M059J (cell line): ENCODE data around the gene PPP1R7. TPM values are rescaled to one million over a fixed set of nuclear protein-coding genes. Genes with fewer than 3 reads are reported as not detected.

Experiments used
- DNase-seq: peaks from one replicate; pipeline ENCODE4 v3.0.0-alpha.2; 2012; ENCODE audit warnings: low read depth
- total RNA-seq: library from RNA; depleted of rRNA; stranded (reverse); fragments of >200 nt; shearing (Covaris generic); gene quantifications from 2 replicates; pipeline ENCODE4 v1.2.3, GENCODE V29; 2014; rRNA removed

PPP1R7 gene
- total RNA-seq, 1 experiment from 2014 or later, result 60.7 TPM

GRCh38 chr2:241228860-241229516 is 78.7 kb downstream of the PPP1R7 start:
- DNase-seq, result no peak

- no peak for DNase-seq
These were observed 79.5 kb downstream of the PPP1R7 start for GRCh38 chr2:241229563-241230401.

GRCh38 chr2:241230435-241230834 is 80.2 kb downstream of the PPP1R7 start:
- no peak for DNase-seq

GRCh38 chr2:241232736-241233575 is 82.7 kb downstream of the PPP1R7 start:
- no peak for DNase-seq

Other genes with a start within 250 kb of the PPP1R7 start
- not detected in 2 replicates for gene CROCC2, start 244.1 kb upstream of the PPP1R7 start, total RNA-seq
- 1.3 and 2.2 TPM in 2 replicates for gene SNED1, start 151.8 kb upstream of the PPP1R7 start, total RNA-seq
- 9.0 and 12.3 TPM in 2 replicates for gene MTERF4, start 48.2 kb upstream of the PPP1R7 start, total RNA-seq
- 5.8 and 9.6 TPM in 2 replicates for gene PASK, start 995 bp upstream of the PPP1R7 start, total RNA-seq
- 0.62 and 0.76 TPM in 2 replicates for gene ANO7, start 38.2 kb downstream of the PPP1R7 start, total RNA-seq
- gene HDLBP, start 165.2 kb downstream of the PPP1R7 start, total RNA-seq, result 233 and 426 TPM in 2 replicates
- gene SEPTIN2, start 165.5 kb downstream of the PPP1R7 start, total RNA-seq, result 234 and 310 TPM in 2 replicates
- 12.8 and 17.0 TPM in 2 replicates for gene FARP2, start 205.8 kb downstream of the PPP1R7 start, total RNA-seq